ENCODE results near the gene PPFIA4.

Gene PPFIA4

GRCh38 chr1:203057911-203058675 lies 31.8 kb downstream of the PPFIA4 start:
- DNase-seq (ENCODE audit: low read depth): no peak

- DNase-seq (ENCODE audit: low read depth): no peak
Observed at GRCh38 chr1:203058676-203058935, 32.3 kb downstream of the PPFIA4 start.

GRCh38 chr1:203059485-203059884 lies 33.2 kb downstream of the PPFIA4 start:
- DNase-seq (ENCODE audit: low read depth): no peak

- DNase-seq (ENCODE audit: low read depth): no peak
Observed at GRCh38 chr1:203060115-203060514, 33.8 kb downstream of the PPFIA4 start.

- DNase-seq (ENCODE audit: low read depth): no peak
Observed at GRCh38 chr1:203063287-203063686, 37.0 kb downstream of the PPFIA4 start.

GRCh38 chr1:203065191-203065590 lies 38.9 kb downstream of the PPFIA4 start:
- DNase-seq (ENCODE audit: low read depth): no peak

GRCh38 chr1:203065986-203066385 lies 39.7 kb downstream of the PPFIA4 start:
- DNase-seq (ENCODE audit: low read depth): no peak

- no peak for DNase-seq (ENCODE audit: low read depth)
Observed at GRCh38 chr1:203066965-203067364, 40.7 kb downstream of the PPFIA4 start.

GRCh38 chr1:203069030-203069747 lies 42.9 kb downstream of the PPFIA4 start:
- DNase-seq (ENCODE audit: low read depth): no peak

GRCh38 chr1:203072002-203072602 lies 45.8 kb downstream of the PPFIA4 start:
- DNase-seq (ENCODE audit: low read depth): no peak

GRCh38 chr1:203072911-203073310 lies 46.6 kb downstream of the PPFIA4 start:
- no peak for DNase-seq (ENCODE audit: low read depth)

GRCh38 chr1:203073469-203073868 lies 47.2 kb downstream of the PPFIA4 start:
- DNase-seq (ENCODE audit: low read depth): no peak

- no peak for DNase-seq (ENCODE audit: low read depth)
Observed at GRCh38 chr1:203074610-203075009, 48.3 kb downstream of the PPFIA4 start.

GRCh38 chr1:203075236-203076030 lies 49.1 kb downstream of the PPFIA4 start:
- no peak for DNase-seq (ENCODE audit: low read depth)

- DNase-seq (ENCODE audit: low read depth): no peak
Observed at GRCh38 chr1:203076031-203076511, 49.8 kb downstream of the PPFIA4 start.

GRCh38 chr1:203077367-203077766 lies 51.1 kb downstream of the PPFIA4 start:
- DNase-seq (ENCODE audit: low read depth): no peak

GRCh38 chr1:203077956-203078355 lies 51.7 kb downstream of the PPFIA4 start:
- no peak for DNase-seq (ENCODE audit: low read depth)

GRCh38 chr1:203078478-203078877 lies 52.2 kb downstream of the PPFIA4 start:
- no peak for DNase-seq (ENCODE audit: low read depth)

GRCh38 chr1:203080456-203080855 lies 54.2 kb downstream of the PPFIA4 start:
- no peak for DNase-seq (ENCODE audit: low read depth)

GRCh38 chr1:203081465-203082230 lies 55.4 kb downstream of the PPFIA4 start:
- DNase-seq (ENCODE audit: low read depth): no peak

GRCh38 chr1:203082231-203082505 lies 55.9 kb downstream of the PPFIA4 start:
- DNase-seq (ENCODE audit: low read depth): no peak
